ENCODE measurements around the gene SRC. TPM values are rescaled to one million over a fixed set of nuclear protein-coding genes. Genes with fewer than 3 reads are reported as not detected.

The SRC gene
- total and polyA plus RNA-seq, 8 donors: 21.3 to 78.4 (median 36.8) TPM

- FAIRE-seq (no peak), ATAC-seq (no peak), DNase-seq (peak in 1 of 6 donors; percentile 29)
- WGBS, 2 donors: 86 to 87% methylated on average over 11 of the region's 11 CpGs
- Histone ChIP-seq H3K27ac (no peak overlapping the region), H3K27me3 (no peaks in the 10 kb centered on the region), H3K4me3 (no peak overlapping the region), H3K4me1 (peaks cover 0 to 16% (median 12%) of the 10 kb centered on the region in 3 donors), H3K9me3 (no peaks in the 10 kb centered on the region), H3K36me3 (peaks cover 0 to 11% (median 0%) of the 10 kb centered on the region in 3 donors)
- TF ChIP-seq CTCF (IDR thresholded peaks at IDR 0.05): no peak
- intact Hi-C loops (cut with DNase I): no loop called here
Observed at GRCh38 chr20:37382482-37383120, 36.7 kb downstream of the SRC start.

GRCh38 chr20:37383229-37383989, 37.5 kb downstream of the SRC start:
- H3K27me3 ChIP-seq: no peaks in the 10 kb centered on the region
- H3K9me3 ChIP-seq: no peaks in the 10 kb centered on the region
- 89% methylated on average over 25 of the region's 25 CpGs for WGBS, 2 donors
- no peak for FAIRE-seq
- H3K4me1 ChIP-seq: peaks cover 0 to 16% (median 12%) of the 10 kb centered on the region in 3 donors
- intact Hi-C loops (cut with DNase I): no loop called here
- H3K4me3 ChIP-seq: no peak overlapping the region
- no peak for DNase-seq
- H3K36me3 ChIP-seq: peaks cover 0 to 14% (median 0%) of the 10 kb centered on the region in 3 donors
- H3K27ac ChIP-seq: no peak overlapping the region
- no peak for TF ChIP-seq CTCF (IDR thresholded peaks at IDR 0.05)
- ATAC-seq: peak in 1 of 4 donors; percentile 3

GRCh38 chr20:37384683-37385174, 38.8 kb downstream of the SRC start:
- 25 to 32% methylated on average over 37 to 40 of the region's 42 CpGs for WGBS, 2 donors
- peak; percentile 80 to 90 (median 83) for TF ChIP-seq CTCF (IDR thresholded peaks at IDR 0.05)
- Histone ChIP-seq H3K4me3 (peak overlapping the region in 1 of 4 donors; percentile 29), H3K27ac (no peak overlapping the region), H3K36me3 (peaks cover 0 to 14% (median 0%) of the 10 kb centered on the region in 3 donors), H3K27me3 (no peaks in the 10 kb centered on the region), H3K4me1 (peaks cover 0 to 15% (median 12%) of the 10 kb centered on the region in 3 donors), H3K9me3 (no peaks in the 10 kb centered on the region)
- intact Hi-C loops (cut with DNase I): loop anchor here in 2 of 3 donors (5.0 kb wide), 1 partner anchor 112 kb away; no protein-coding TSS in a partner anchor
- ATAC-seq (peak; percentile 49 to 78 (median 76)), DNase-seq (peak in 3 of 6 donors; percentile 62 to 85 (median 80)), FAIRE-seq (no peak)

GRCh38 chr20:37385176-37385575, 39.2 kb downstream of the SRC start:
- H3K4me3 ChIP-seq: no peak overlapping the region
- H3K27me3 ChIP-seq: no peaks in the 10 kb centered on the region
- no peak overlapping the region for H3K27ac ChIP-seq
- peak in 2 of 6 donors; percentile 23 to 52 for DNase-seq
- FAIRE-seq: no peak
- no peak for TF ChIP-seq CTCF (IDR thresholded peaks at IDR 0.05)
- H3K36me3 ChIP-seq: peaks cover 0 to 14% (median 0%) of the 10 kb centered on the region in 3 donors
- no peaks in the 10 kb centered on the region for H3K9me3 ChIP-seq
- intact Hi-C loops (cut with DNase I): loop anchor here in 2 of 3 donors (5.0 kb wide), 1 partner anchor 113 kb away; no protein-coding TSS in a partner anchor
- WGBS, 2 donors: 90 to 91% methylated on average over 17 of the region's 17 CpGs
- peaks cover 0 to 10% (median 8%) of the 10 kb centered on the region in 3 donors for H3K4me1 ChIP-seq
- ATAC-seq: no peak

Data from pancreas (tissue), 10 donors.